Aorta (tissue), 5 donors: ENCODE measurements around the gene DUSP1. TPM values are rescaled to one million over a fixed set of nuclear protein-coding genes. Genes with fewer than 3 reads are reported as not detected.
A peak's percentile ranks its signal among the peaks of the same experiment; 100 is the strongest.

Source experiments
- ATAC-seq: fragments of 200-7000 bp; cut with Tn5 transposase; one replicate; pipeline ENCODE4 v1.9.1; 2022; ENCODE audit warnings: moderate library complexity; ENCODE audit not compliant: low FRiP score
- DNase-seq, 2 donors: peaks; one replicate each; pipeline ENCODE4 v3.0.0-alpha.2; 2020
- H3K27ac ChIP-seq, 2 donors: one replicate each; pipeline ENCODE4 v1.5.1; 2013; ENCODE audit warnings: low read length in 2 of 2, mild to moderate bottlenecking in 2 of 2, moderate library complexity in 2 of 2, control low read depth in 1 of 2, inconsistent platforms in 1 of 2, low read depth in 1 of 2
- H3K27me3 ChIP-seq, 2 donors: one replicate each; pipeline ENCODE4 v1.6.1; 2013; ENCODE audit warnings: control low read depth in 1 of 2, low read length in 1 of 2, mild to moderate bottlenecking in 1 of 2, moderate library complexity in 1 of 2; ENCODE audit not compliant: insufficient read depth in 2 of 2, control insufficient read depth in 1 of 2
- H3K36me3 ChIP-seq, 2 donors: one replicate each; pipeline ENCODE4 v1.6.1; 2013; ENCODE audit warnings: control low read depth in 1 of 2, low read length in 1 of 2, mild to moderate bottlenecking in 1 of 2; ENCODE audit not compliant: insufficient read depth in 2 of 2, control insufficient read depth in 1 of 2
- H3K4me1 ChIP-seq, 2 donors: one replicate each; pipeline ENCODE4 v1.6.1; 2013; ENCODE audit warnings: low read length in 2 of 2, control low read depth in 1 of 2, mild to moderate bottlenecking in 1 of 2, moderate library complexity in 1 of 2; ENCODE audit not compliant: insufficient read depth in 2 of 2, control insufficient read depth in 1 of 2
- H3K4me3 ChIP-seq, 2 donors: one replicate each; pipeline ENCODE4 v1.5.1; 2013; ENCODE audit warnings: low read length in 2 of 2, control low read depth in 1 of 2, mild to moderate bottlenecking in 1 of 2
- H3K9me3 ChIP-seq: one replicate; pipeline ENCODE4 v1.6.1; 2013; ENCODE audit warnings: mild to moderate bottlenecking, low read length; ENCODE audit not compliant: control insufficient read depth
- WGBS, 2 donors: extraction: QIAGEN DNeasy Blood & Tissue Kit; methylation state at CpG; one replicate each; pipeline ENCODE4 v1.1.7; 2013; 5-methylcytosine and 5-hydroxymethylcytosine counted together
- intact Hi-C, 2 donors: fragments of 100-400 bp; cut with DNase I; formaldehyde crosslinking; loops; one replicate each; pipeline versions ENCODE4 v1.14.2 to v1.15.0; 2022
- polyA plus RNA-seq, 2 donors: library from polyadenylated mRNA; stranded (reverse); fragments of 200-250 nt; gene quantifications; one replicate each; pipeline ENCODE4 v1.2.3, GENCODE V29; 2013
- total RNA-seq, 2 donors: library from RNA; stranded (reverse); fragmentation: NEBNext Ultra II Directional; extraction: Animal tissue kit (Norgen Biotek cat#: 25700); gene quantifications; one replicate each; pipeline ENCODE4 v1.2.1, GENCODE V29; 2021
- donor health status: healthy with polysubstance abuse.
- donor health status: Bipolar disorder and iron deficiency.
- donor health status: DM: no; HTN: no; CAD: no.
- donor health status: DM: no; HTN: no; CAD: no.
- donor health status: DM: yes; HTN: yes; CAD: no.

Gene DUSP1
- total and polyA plus RNA-seq, 4 donors = 178 to 1,994 (median 404) TPM

DNA sequence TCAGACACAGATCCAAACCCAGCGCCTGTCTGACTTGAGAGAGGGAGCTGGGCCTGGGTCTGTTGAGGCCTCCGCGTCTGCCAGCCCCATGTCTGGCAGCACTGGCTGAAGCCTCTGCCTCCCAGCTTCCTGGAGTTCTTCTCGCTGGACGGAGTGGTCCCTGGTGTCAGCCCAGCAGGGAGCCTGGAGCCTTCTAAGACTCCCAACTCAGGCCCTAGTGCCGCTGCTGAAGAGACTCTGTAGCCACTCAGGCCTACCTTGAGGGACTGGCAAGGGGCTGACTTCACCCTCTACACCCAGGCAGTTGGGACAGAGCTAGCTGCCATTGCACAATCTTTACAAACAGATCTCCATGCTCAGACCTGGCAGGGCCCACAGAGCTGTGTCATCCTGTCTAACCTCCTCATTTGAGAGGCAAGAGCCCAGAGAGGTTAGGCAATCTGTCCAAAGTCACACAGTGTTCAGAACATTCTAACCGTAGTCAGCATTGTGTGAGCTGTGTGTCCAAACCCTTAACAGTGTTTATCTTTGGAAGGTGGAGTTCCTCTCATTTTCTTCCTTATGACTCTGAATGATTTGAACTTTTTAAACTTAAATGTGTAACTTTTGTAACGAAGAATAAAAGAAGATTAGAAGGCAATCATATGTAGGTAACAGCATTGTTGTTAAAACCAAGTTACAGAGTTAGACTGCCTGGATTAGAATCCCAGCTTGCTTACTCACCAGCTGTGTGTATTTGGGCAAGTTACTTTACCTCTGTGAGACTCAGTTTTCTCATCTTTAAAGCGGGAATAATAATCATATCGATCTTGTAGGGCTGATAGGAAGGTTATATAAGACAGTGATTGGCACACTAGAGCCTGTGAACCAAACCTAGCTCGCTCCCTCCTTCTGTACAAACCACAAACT, 4.6 kb upstream of the DUSP1 start:
- no peak for ATAC-seq
- Histone ChIP-seq H3K4me3 (no peak overlapping the region), H3K27ac (no peak overlapping the region), H3K4me1 (peaks cover 4 to 6% of the 10 kb centered on the region in 2 donors), H3K27me3 (no peaks in the 10 kb centered on the region), H3K9me3 (no peaks in the 10 kb centered on the region), H3K36me3 (no peaks in the 10 kb centered on the region)
- intact Hi-C loops = no loop called here
- WGBS, 2 donors = 92 to 93% methylated on average over 11 of the region's 11 CpGs
- peak in 1 of 2 donors; percentile 83 for DNase-seq

DNA sequence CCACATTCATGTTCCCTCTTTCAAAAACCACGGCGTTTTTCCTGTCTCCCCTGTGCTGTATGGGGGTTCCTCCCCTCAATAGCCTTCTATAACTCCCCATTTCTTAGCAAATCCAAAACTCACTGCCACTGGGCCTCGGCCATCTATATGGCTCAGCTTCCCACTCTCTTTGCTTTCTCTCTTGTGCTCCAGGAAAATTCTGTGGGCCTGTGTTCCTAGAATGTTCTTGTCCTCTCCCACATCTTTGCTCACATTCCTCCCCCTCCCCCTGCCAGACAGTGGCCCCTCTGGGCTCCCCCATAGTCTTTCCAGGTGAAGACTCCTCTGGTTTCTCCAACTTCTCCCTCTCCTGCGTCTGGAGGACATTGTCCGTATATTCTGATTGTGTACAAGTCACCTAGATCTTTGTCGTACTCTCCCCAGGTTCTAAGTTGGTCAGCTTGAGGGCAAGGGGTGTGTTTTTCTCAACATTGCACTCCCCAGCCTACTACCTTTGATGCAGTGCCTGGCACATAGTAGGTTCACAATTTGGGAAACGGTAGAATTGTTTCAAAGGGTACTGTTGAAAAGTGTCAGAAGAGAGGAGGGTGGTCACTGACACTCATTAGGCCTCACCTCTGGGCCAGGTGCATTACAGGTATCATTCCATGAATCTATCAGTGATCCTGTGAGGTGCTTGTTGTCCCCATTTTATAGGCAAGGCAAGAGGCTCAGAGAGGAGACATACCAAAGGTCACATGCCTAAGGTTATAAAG, 3.7 kb upstream of the DUSP1 start:
- Histone ChIP-seq H3K9me3 (no peaks in the 10 kb centered on the region), H3K4me3 (no peak overlapping the region), H3K36me3 (no peaks in the 10 kb centered on the region), H3K27ac (no peak overlapping the region), H3K4me1 (peaks cover 4 to 6% of the 10 kb centered on the region in 2 donors), H3K27me3 (no peaks in the 10 kb centered on the region)
- DNase-seq = no peak
- 84 to 92% methylated on average over 7 of the region's 7 CpGs for WGBS, 2 donors
- intact Hi-C loops = loop anchor here in 1 of 2 donors (5.0 kb wide), 3 partner anchors 98 to 178 kb away; no protein-coding TSS in a partner anchor
- ATAC-seq = no peak

DNA sequence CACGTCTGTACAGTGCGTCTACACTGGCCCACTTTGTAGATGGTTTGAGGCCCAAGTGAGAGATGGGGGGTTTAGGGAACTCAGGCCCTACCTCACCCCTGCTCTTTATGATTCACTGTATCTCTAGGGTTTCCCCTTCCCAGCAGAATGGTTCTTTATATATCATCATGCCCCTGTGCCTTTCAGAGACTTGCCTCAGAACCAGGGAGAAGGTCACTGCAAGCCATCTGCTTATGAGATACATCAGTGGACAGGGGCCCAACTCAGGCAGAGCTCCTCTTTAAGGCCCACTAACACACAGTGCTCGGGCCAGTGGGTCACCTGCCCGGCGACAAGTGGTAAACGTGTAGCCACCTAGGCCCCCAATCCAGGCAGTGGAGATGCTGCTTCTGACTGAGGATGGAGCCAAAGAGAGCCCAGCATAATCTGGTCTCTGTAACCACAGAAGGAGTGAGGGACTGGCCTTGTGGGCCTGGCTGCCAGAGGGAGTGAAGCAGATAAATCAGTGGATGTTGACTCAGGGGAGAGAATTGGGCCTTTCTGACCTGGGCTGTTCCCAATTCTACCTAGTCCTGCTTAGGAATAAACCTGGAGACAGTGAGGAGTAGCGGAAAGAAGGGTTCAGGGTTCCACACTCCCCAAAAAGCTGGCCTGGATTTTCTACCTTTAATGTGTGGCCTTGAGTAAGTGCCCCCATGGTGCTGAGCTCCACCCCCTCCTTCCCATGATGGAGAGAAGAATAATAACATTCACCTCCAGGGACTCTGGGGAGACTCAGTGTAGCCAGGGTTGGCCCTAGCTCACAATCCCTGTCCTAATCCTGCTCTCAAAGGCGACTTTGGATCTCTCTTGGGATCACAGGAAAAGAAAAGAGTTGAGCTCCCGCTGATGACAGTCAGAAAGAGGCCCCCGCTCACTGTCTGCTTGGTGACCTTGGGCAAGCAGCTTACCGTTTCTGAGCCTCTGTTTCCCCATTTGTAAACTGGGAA, 2.8 kb upstream of the DUSP1 start:
- intact Hi-C loops = loop anchor here (2.0 to 5.0 kb wide), 5 partner anchors 21 to 179 kb away; no protein-coding TSS in a partner anchor
- no peak overlapping the region for H3K4me3 ChIP-seq
- no peak for ATAC-seq
- peak overlapping the region; percentile 62 to 68 for H3K27ac ChIP-seq
- DNase-seq = no peak
- H3K36me3 ChIP-seq = peaks cover 3 to 8% of the 10 kb centered on the region in 2 donors
- WGBS, 2 donors = 55 to 75% methylated on average over 11 of the region's 11 CpGs
- H3K4me1 ChIP-seq = peaks cover 4 to 6% of the 10 kb centered on the region in 2 donors
- no peaks in the 10 kb centered on the region for H3K27me3 ChIP-seq
- no peaks in the 10 kb centered on the region for H3K9me3 ChIP-seq

DNA sequence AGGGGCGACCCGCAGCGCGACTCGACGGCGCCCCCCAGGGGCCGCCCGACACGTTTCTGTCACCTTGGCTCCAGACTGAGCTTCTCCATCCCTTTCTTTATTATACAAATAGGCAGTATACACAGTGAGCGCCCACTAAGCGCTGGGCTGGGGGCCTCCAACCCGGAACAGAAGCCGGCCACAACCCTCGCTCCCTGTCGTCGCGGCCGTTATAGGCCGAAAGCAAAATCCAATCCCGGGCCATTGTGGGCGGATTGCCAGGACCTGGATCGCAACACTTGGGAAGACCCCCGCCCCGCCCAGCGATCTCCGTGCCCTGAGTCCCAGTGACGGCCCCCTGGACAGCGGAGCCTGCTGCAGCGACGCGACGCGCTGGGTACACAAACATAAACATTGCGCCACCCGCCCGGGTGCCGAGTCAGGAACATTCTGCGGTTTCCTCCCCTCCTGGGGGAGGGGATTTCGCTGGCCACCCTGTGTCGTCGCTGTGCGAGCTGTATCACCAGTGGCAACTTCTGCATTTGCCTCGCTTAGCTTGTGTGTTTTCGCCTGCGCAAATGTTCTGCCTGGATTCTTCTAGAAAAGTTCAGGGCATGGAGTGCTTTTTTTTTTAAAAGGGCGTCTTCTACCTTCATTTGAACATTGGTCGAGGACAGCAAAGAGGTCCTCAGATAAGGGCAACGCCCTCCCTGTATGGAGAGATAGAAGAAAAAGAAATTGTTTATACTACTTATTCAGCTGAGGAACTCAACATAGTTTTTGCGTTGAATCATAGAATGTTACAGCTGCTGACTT, 1.3 kb upstream of the DUSP1 start:
- Histone ChIP-seq H3K27me3 (no peaks in the 10 kb centered on the region), H3K36me3 (peaks cover 6 to 15% of the 10 kb centered on the region in 2 donors), H3K4me3 (no peak overlapping the region), H3K9me3 (no peaks in the 10 kb centered on the region), H3K27ac (peak overlapping the region; percentile 69 to 98), H3K4me1 (no peaks in the 10 kb centered on the region)
- WGBS, 2 donors = 1 to 2% methylated on average over 50 of the region's 50 CpGs
- intact Hi-C loops = loop anchor here (1.0 to 5.0 kb wide), 6 partner anchors 22 to 180 kb away; no protein-coding TSS in a partner anchor
- peak; percentile 97 to 98 for DNase-seq
- peak; percentile 53 for ATAC-seq

DNA sequence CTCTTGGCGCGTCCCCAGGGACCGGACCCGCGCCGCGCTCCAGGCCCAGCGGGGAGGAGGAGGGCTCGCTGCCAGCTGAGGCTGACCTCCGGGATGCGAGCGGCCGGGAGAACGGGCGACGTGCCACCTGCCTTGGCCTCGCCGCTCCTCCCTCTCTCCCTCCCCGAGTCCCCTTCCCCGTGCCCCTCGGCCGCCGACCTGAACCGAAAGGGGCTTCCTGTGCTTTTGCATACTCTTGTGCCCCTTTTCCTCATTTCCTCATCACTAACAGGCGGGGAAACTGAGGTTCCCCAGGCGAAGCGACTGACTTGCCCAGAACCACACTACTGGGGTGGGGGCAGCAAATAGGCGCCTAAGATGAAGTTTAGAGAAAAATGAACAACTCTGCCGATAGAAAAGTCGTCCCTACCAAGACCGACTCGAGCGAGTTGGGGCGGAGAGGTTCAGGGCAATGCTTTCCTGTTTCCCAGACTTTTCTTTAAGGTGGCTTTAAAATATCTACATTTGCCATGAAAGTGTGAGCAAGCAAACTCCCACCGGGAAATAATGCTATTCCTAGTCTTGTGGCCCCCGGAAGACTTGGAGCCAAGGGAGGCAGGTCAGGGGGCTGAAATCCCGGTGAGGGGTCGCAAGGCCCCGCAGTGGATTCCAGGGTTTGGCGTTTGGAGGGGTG, 580 bp upstream of the DUSP1 start:
- Histone ChIP-seq H3K4me3 (peak overlapping the region in 1 of 2 donors; percentile 30), H3K4me1 (no peaks in the 10 kb centered on the region), H3K27me3 (no peaks in the 10 kb centered on the region), H3K27ac (peak overlapping the region; percentile 69 to 98), H3K9me3 (no peaks in the 10 kb centered on the region), H3K36me3 (peaks cover 6 to 15% of the 10 kb centered on the region in 2 donors)
- 1% methylated on average over 32 to 40 of the region's 40 CpGs for WGBS, 2 donors
- intact Hi-C loops = loop anchor here (1.0 to 5.0 kb wide), 8 partner anchors 23 to 187 kb away; no protein-coding TSS in a partner anchor
- ATAC-seq (no peak), DNase-seq (no peak)

DNA sequence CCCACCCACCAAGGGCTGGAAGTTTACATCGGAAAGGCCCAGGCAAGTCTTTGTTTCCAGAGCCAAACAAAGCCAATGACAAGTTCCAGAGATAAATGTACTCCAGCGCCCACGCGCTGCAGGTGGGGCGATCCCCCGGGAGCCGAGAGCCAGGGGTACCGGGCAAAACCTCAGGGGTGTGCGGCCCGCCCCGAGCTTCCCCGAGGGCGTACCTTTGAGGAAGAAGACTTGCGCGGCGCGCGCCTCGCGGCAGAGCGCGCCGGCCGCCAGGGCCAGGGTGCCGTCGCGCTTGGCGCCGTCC, 671 bp downstream of the DUSP1 start:
- DNase-seq = peak; percentile 78 to 88

DNA sequence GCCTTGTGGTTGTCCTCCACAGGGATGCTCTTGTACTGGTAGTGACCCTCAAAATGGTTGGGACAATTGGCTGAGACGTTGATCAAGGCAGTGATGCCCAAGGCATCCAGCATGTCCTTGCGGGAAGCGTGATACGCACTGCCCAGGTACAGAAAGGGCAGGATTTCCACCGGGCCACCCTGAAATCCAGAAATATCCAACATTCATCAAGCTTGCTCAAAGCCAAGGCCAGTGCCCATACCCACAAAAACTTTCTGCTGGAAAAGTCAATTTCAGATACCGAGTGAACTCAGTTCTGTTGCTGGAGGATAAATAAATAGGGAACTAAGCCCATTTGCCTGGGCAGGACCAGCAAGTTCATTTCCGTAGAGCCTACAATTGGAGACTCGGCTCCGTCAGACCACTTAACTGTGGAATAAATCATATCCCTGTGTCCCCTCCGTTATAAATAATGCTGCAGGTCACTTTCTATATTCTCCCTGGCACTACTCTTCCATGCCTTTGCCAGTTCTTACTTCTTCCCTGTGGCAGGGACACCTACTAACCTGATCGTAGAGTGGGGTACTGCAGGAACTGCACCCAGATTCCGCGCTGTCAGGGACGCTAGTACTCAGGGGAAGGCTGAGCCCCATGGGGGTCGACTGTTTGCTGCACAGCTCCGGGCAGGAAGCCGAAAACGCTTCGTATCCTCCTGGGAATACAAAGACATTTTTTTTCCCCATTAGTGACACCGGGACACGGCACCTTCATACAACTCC, 1.2 kb downstream of the DUSP1 start:
- Histone ChIP-seq H3K9me3 (no peaks in the 10 kb centered on the region), H3K36me3 (peaks cover 6 to 15% of the 10 kb centered on the region in 2 donors), H3K27me3 (no peaks in the 10 kb centered on the region), H3K27ac (peak overlapping the region; percentile 83 to 100), H3K4me1 (no peaks in the 10 kb centered on the region), H3K4me3 (peak overlapping the region; percentile 78 to 100)
- DNase-seq (peak; percentile 72 to 87), ATAC-seq (no peak)
- intact Hi-C loops = loop anchor here (2.0 to 5.0 kb wide), 5 partner anchors 103 to 183 kb away; no protein-coding TSS in a partner anchor
- WGBS, 2 donors = 2 to 3% methylated on average over 21 of the region's 21 CpGs

More for the DNA sequence above, 671 bp downstream of the DUSP1 start:
- no peaks in the 10 kb centered on the region for H3K9me3 ChIP-seq
- WGBS, 2 donors = 0 to 1% methylated on average over 29 of the region's 29 CpGs
- intact Hi-C loops = loop anchor here (2.0 to 5.0 kb wide), 4 partner anchors 102 to 182 kb away; no protein-coding TSS in a partner anchor
- H3K36me3 ChIP-seq = peaks cover 6 to 15% of the 10 kb centered on the region in 2 donors
- no peaks in the 10 kb centered on the region for H3K4me1 ChIP-seq
- ATAC-seq = no peak
- peak overlapping the region; percentile 83 to 100 for H3K27ac ChIP-seq
- no peaks in the 10 kb centered on the region for H3K27me3 ChIP-seq
- H3K4me3 ChIP-seq = peak overlapping the region; percentile 78 to 100
